T47D (cell line): ENCODE results near the gene BUD13.

Experiments used
- DNase-seq, 2 experiments: peaks; one replicate each; pipeline versions ENCODE4 v3.0.0 to v3.0.0-alpha.2; 2011 to 2012; ENCODE audit warnings: low read depth in 1 of 2, low spot score in 1 of 2
- JUND ChIP-seq: IDR thresholded peaks from 2 replicates; pipeline ENCODE4 v1.6.1; 2012; ENCODE audit warnings: low read depth
- in situ Hi-C: cut with HindIII; loops from 2 replicates; pipeline ENCODE4 v1.10.0; 2016; ENCODE audit warnings: low sequenced_read_pairs, low pct_unique_long_range_greater_than_20kb

The BUD13 gene

GRCh38 chr11:116731821-116732220 lies 41.0 kb downstream of the BUD13 start:
- TF ChIP-seq JUND = no peak
- peak in 1 of 2 experiments; percentile 27 for DNase-seq
- in situ Hi-C loops = no loop called here

GRCh38 chr11:116731097-116731761 lies 41.6 kb downstream of the BUD13 start:
- in situ Hi-C loops = no loop called here
- TF ChIP-seq JUND = no peak
- no peak for DNase-seq

DNA sequence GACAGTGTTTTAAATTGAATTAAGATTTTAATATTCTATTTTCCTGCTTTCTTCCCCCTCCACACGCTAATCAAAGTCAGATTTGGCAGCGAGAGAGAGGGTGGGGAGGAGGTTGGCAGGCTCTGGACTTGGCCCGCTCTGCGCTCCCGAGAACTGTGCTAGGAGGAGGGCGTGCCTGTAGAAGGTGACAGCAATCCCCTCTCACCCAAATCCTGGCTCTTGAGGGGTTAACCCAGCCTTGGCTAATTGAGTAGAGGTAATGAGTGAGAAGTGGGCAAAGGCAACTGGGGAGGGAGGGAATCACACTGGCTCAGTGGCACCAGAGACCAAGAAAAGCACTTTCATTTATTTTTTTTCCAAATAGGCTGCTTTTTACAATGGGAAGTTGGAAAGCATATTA lies 42.2 kb downstream of the BUD13 start:
- TF ChIP-seq JUND = no peak
- DNase-seq = no peak
- in situ Hi-C loops = no loop called here

DNA sequence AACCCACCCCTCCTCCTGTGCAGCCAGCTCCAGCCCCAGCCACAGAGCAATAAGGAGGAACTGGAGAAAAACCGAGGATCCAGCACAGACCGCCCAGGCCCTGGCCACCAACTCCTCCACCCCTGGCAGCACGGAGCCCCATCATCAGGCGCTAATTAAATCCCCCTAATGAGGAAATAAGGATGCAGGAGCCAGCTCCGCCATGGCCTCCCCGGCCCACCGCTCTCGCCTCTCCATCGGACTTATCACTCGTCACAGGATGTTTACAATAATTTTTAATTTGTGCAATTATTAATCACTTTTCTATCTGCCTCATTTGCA lies 42.6 kb downstream of the BUD13 start:
- no peak for DNase-seq
- in situ Hi-C loops = no loop called here
- no peak for TF ChIP-seq JUND

- DNase-seq = no peak
- in situ Hi-C loops = no loop called here
- no peak for TF ChIP-seq JUND
These were observed 43.1 kb downstream of the BUD13 start for GRCh38 chr11:116729501-116730240.

DNA sequence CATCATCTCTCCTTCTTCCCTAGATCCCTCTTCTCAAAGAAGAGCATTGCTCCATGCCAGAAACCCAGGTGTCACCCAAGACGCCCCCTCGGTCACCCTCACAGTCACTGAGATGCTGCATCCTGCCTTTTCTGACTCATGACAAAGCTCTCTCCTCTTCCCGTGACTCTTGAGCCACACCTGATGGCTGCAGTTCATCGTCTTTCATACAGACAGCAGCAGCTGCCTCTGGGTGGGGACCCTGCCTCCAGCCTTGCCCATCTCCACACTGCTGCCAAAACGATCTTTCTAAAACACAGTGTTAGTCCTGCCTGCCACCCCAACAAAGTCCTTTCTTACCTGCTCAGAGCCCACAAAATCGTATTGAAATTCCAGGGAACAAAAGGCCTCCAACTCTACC lies 44.8 kb downstream of the BUD13 start:
- no peak for DNase-seq
- in situ Hi-C loops = no loop called here
- TF ChIP-seq JUND = no peak

DNA sequence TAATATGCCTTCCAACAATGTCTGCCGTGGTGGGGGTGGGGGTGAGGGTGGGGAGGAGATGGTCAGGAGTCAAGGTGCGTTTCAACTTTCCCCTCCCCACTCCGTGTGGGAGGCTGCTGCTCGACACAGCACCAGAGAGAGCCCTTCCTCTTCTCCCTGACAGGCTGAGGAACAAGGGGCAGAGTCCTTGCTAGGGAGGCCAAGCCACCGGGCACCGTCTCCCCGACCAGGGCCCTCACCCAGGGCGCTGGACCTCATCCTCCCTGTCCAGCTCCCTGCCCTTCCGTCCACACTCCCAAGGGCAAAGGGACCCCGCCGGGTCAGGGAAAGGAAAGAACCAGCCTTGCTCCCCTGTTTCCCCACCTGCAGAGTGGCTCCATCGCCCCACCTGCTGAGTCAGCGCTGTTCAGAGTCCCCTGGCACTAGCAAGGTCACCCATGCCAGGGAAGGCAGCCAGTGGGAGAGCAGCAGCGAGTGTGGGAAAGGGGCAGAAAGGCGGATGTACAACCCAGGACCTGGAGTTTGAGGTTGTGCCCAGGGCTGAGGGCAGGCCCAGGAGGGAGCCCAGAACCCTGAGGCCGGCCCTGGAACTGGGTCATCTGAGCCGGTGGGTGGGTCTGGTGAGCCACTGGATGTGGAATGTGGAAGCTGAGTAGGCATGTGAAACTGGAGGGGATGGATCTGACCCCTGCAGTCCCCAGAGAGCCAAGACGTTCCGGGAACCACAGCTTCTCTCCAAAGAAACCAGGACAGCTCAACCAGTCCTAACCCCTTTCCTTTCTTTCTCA lies 47.2 kb downstream of the BUD13 start:
- no peak for DNase-seq
- no peak for TF ChIP-seq JUND
- in situ Hi-C loops = no loop called here

GRCh38 chr11:116724813-116725212 lies 48.0 kb downstream of the BUD13 start:
- in situ Hi-C loops = no loop called here
- no peak for DNase-seq
- no peak for TF ChIP-seq JUND

DNA sequence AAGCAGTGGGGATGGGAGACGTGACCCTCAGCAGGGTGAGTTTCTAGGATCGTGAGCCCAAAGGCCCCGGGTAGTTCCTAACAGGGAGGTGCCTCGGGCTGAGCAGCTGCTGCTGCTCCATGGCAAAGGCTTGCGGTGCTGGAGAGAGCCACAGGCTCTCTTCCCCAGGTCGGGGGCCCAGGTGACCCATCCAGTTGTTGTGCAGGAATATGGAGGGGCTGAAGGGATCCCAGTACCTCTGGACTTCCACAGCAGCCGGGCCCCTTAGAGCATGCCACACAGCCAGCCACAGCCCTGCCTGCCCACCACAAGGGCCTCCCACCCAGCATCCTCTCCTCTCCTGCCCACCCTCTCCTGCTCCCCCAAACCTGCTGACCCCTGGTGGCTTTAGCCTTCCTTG lies 49.3 kb downstream of the BUD13 start:
- in situ Hi-C loops = no loop called here
- no peak for TF ChIP-seq JUND
- no peak for DNase-seq

- DNase-seq = no peak
- TF ChIP-seq JUND = no peak
- in situ Hi-C loops = no loop called here
These were observed 50.8 kb downstream of the BUD13 start for GRCh38 chr11:116721988-116722387.

- no peak for TF ChIP-seq JUND
- in situ Hi-C loops = no loop called here
- no peak for DNase-seq
These were observed 51.9 kb downstream of the BUD13 start for GRCh38 chr11:116720895-116721294.

DNA sequence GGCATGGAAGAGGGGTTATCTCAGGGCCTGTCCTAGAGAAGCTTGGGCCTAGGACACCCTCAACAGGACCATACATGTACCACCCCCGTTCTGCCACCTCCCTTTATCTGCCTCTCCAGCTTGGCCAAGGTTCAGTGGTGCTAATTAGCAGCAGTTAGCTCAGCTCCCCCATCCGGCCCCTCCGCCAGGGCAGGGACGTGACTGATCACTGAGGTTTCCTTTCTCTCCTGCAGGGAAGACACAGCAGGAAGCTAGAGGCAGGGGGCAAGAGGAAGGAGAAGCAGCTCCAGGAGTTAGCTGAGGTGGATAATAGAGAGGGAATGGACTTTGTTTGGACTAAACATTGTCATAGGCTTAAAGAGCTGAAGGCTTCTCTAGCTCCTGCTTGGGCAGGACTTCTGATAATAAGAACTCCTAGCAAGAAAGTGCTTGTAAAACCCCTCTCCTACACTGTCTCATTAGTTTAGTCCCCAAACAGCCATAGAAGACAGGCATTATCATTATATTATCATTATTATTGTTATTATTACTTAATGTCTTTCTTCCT lies 53.8 kb downstream of the BUD13 start:
- in situ Hi-C loops = no loop called here
- DNase-seq = no peak
- TF ChIP-seq JUND = no peak

DNA sequence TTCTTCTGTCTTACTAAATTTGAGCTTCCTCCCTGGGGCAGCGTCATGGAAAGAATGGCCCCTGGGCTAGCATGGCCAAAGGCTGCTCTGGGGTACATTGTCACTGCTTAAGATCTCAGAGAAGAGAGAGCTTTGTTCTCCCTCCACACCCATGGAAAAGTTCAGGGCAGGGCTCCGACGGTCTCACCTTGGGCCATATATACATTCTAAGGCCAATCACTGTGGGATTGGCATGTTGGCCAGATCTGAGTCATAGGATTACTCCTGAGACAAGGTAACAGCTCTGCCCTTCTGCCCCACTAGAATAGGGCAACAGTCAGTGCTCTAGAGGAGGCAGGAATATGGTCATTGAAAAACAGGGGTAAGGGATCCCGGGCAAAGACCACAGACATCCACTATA lies 56.2 kb downstream of the BUD13 start:
- no peak for TF ChIP-seq JUND
- DNase-seq = no peak
- in situ Hi-C loops = no loop called here
